Hematopoietic multipotent progenitor cell treated with erythropoietin and hydrocortisone succinate and interleukin-3 and kit ligand, for 4 days (in vitro differentiated cells): ENCODE measurements around the gene RGS13.

Source experiments
- DNase-seq: peaks from one replicate; pipeline ENCODE4 v3.0.0-alpha.2; 2015

The RGS13 gene

GRCh38 chr1:192635939-192636338 lies at the start of gene RGS13:
Gene RGS13 (plus strand): TSS chr1:192636147. CDS start chr1:192644335, 8,188 bp downstream.
- no peak for DNase-seq

GRCh38 chr1:192587386-192588266 lies 48.3 kb upstream of the RGS13 start:
- DNase-seq = no peak

- no peak for DNase-seq
Measured at GRCh38 chr1:192588546-192588945, 47.4 kb upstream of the RGS13 start.

- no peak for DNase-seq
Measured at GRCh38 chr1:192589813-192590212, 46.1 kb upstream of the RGS13 start.

DNA sequence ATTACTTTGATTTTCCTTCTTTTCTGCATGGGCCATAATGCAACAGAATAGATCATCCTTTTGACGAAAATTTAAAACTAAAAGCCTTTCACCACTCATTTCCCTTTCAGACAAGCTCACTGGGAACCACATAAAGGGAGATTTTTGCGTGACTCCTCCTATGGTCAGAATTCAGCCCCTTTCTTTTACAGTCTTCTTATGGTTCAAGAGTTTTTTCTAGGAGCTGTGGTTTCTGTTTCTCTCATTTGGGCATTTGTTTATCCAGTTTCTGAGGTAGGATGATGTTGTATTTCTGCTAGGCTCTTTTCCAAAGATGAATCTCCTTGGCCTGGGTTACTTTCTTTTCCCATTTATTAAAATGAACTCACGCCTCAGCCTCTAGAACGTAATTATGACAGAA lies 43.4 kb upstream of the RGS13 start:
- DNase-seq = no peak

GRCh38 chr1:192592981-192593708 lies 42.8 kb upstream of the RGS13 start:
- no peak for DNase-seq

DNA sequence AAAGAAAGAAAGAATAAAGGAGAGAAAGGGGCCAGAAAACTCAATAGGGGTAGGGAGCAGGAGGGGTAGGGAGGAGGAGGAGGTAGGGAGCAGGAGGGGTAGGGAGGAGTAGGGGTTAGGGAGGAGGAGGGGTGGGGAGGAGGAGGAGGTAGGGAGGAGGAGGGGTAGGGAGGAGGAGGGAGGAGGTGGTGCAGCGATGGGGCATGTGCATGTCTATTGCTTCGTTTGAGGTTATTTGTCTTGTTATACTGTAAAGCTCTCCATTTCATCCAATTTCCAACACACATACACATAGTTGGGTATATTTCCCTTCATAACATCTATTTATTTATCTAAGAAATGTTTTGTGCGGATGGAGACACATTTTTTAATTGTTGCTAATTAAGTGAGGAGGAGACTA lies 40.6 kb upstream of the RGS13 start:
- no peak for DNase-seq

DNA sequence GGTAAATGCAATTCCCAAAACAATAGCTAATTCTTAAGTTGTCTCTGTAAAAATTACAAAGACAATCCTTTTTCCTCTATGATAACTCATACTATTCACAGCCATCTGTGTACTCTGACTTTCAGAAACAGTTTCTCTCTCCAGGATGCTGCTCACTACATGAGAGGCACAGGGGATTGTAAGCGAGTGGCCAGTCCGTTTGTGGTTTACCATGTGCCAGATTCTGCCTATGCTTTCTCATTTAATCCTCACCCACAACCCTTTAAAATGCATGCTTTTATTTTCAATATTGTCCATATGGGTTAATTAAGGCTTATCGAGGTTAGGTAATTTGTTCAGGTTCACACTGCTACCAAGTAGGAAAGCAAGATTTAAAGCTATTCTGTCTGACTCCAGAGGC lies 37.4 kb upstream of the RGS13 start:
- DNase-seq = no peak

DNA sequence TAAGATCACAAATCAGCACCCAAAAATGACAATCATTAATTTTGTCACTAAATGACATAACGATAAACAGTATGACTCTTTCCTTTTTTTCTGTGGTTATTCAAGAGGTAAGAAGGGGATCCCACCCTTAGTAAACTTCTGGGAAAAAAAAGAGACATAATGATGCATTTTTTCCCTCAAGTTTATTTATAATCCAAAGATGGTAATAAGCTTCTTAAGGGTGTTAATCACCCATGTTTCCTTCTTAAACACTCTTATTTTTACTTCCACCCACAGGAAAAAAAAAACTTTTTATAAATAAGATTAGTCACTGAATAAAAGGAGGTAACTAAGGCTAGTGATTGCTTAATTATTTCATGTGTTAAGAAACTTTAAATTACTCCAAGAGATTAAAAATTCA lies 35.7 kb upstream of the RGS13 start:
- no peak for DNase-seq

DNA sequence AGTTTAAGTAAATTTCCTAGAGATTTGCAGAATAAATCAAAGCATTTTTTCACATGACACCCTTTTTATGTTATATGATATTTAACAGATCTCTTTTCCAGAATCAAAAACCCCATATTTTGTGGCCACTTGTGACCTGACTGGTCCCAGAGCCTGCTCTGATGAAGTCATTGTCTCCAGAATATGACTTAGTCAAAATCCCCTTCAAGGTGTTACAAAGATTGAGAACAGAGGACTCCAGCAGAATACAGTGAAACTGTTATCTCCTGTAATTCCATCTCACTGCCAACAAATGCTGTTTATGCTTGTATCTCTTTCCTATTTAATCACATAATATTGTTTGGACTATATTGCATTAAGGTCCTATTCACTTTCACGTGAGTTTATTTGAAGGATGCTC lies 34.8 kb upstream of the RGS13 start:
- no peak for DNase-seq

GRCh38 chr1:192601567-192601966 lies 34.4 kb upstream of the RGS13 start:
- DNase-seq = no peak

GRCh38 chr1:192602757-192603156 lies 33.2 kb upstream of the RGS13 start:
- no peak for DNase-seq

DNA sequence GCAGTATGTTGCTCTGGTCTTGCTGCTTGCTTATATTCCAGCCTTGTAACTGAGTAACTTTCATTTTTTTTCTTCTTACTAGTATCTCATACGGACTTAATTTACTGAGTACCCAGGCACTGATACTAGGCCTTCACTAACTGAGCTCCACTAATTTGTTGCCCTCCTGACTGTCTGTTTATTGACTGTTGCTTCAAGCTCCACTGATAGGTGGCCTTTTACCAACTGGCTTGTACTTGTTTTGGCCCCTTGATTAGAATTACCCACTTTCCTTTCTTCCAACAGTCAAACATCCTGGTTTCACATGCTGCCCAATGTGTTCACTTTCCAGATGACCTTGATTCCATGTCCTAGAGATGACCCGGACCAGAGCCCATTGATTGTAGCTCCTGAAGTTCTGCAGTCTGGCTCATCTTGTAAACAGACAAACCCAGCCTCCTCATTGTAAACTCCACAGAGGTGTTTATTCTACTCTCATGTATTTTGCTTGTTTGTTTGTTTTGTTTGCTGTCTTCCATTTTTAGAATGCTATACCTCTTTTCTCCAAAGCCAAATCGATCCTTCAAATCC lies 32.6 kb upstream of the RGS13 start:
- DNase-seq = no peak

DNA sequence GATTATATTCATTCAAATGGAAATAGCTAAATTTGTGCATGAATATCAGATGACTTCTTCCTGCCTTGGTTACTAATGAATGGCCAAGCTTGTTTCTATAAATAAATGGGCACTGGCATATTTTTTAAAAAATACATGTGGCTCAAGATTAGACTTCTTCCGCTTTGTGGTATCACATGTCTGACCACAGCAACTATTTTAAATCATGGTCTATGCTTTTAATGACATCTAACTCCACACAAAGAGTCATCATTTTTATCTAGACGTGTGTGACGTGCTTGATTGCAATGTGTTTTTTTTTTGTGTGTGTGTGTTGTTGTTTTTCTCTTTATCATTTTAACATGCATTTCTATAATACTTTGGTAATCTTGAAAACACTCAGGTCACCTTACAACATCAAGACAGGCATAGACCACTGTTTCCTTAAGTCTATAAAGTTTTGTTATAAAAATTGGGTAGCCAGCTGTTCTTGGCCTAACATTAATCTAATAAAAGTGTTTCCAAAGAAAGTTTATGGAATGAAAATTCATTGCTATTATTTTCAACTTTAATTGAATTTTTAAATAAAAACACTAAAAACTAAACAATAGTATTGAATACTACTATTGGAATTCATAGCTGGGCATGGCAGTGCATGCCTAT lies 30.8 kb upstream of the RGS13 start:
- DNase-seq = peak; percentile 91

GRCh38 chr1:192608671-192609070 lies 27.3 kb upstream of the RGS13 start:
- DNase-seq = no peak

GRCh38 chr1:192609110-192610079 lies 26.6 kb upstream of the RGS13 start:
- DNase-seq = peak; percentile 94

GRCh38 chr1:192610112-192610889 lies 25.6 kb upstream of the RGS13 start:
- peak; percentile 73 for DNase-seq

DNA sequence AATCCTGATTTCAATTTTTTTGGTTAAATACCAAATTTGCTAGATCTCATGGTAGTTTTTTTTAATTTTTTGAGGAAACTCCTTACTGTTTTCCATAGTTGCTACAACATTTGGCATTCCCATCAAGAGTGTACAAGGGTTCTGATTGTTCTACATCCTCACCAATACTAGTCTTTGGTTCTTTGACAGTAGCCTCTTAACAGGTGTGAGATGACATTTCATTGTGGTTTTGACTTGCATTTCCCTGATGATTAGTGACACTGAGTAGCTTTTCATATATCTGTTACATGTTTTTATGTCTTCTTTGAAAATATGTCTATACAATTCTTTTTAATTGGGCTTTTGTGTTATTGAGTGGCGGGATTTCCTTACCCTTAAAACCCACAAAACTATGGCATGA lies 20.9 kb upstream of the RGS13 start:
- no peak for DNase-seq

DNA sequence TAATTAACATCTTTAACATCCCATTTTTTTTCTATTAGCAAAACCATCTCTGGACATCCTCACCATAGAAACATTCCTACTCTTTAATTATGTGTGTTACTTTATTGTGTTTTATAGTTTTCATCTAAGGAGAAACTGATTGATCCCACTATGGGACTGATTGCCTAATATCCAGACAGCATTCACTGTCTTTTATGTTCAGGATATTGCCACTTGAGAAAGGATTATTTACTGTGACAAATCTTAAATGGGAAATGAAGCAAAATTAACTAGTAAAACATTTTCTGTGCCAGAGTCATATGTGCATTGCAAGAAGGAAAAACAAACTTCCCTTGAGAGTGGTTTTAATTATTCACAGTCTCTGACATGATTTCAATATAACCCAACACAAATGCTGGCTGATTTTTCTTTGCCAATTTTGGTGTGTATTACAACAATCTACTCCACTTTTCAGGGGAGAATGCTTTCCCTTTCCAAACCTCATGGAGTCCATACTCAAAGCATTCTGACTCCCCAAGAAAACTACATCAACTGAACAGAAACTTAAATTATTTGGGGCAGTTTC lies 15.8 kb upstream of the RGS13 start:
- no peak for DNase-seq

- peak; percentile 25 for DNase-seq
Measured at GRCh38 chr1:192626366-192627179, 9.4 kb upstream of the RGS13 start.
